HG02970 (cell line): ENCODE measurements around the gene FBLN1.
"Not testable (repeated sequence)": the region's sequence is repeated elsewhere in the genome, so short reads cannot be mapped to it uniquely, and the experiment has no call there.

ENCODE experiments used
- ATAC-seq: cut with Tn5 transposase; IDR thresholded peaks from one replicate; pipeline ENCODE4 v1.9.1; 2021; ENCODE audit warnings: mild to moderate bottlenecking, moderate library complexity, moderate number of reproducible peaks; ENCODE audit not compliant: unreplicated experiment, low FRiP score

The FBLN1 gene

GRCh38 chr22:45546333-45547015 is 43.8 kb downstream of the FBLN1 start:
- ATAC-seq, result no peak

DNA sequence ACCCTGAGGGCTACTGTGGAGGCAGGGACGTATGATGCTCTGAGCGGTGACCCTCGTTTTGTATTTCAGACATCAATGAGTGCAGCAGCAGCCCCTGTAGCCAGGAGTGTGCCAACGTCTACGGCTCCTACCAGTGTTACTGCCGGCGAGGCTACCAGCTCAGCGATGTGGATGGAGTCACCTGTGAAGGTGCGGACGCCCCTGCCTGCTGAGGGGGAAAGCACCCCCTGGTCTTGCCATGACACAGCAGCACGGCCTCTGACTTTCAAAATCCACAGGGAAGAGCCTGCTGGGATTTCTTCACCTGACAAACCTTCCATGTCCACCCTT is 44.3 kb downstream of the FBLN1 start:
- no peak for ATAC-seq

DNA sequence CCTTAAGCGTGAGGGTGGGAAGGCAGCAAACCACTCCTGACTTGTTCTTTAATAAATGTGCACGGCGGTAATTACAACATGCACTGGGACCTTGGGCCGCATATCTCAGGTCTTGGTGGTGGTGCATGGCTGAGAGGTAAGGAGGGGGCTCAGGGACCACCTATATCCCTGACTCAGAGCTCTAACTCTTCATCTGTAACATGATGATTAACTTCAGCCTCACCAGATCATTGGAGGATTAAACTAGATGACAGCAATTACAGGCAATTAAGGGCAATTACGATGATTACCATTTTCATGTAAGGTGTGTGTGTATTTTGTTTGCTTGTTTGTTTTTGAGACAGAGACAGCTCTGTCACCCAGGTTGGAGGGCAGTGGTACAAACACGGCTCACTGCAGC is 45.0 kb downstream of the FBLN1 start:
- ATAC-seq, result no peak

- no peak for ATAC-seq
Observed at GRCh38 chr22:45548247-45548840, 45.7 kb downstream of the FBLN1 start.

DNA sequence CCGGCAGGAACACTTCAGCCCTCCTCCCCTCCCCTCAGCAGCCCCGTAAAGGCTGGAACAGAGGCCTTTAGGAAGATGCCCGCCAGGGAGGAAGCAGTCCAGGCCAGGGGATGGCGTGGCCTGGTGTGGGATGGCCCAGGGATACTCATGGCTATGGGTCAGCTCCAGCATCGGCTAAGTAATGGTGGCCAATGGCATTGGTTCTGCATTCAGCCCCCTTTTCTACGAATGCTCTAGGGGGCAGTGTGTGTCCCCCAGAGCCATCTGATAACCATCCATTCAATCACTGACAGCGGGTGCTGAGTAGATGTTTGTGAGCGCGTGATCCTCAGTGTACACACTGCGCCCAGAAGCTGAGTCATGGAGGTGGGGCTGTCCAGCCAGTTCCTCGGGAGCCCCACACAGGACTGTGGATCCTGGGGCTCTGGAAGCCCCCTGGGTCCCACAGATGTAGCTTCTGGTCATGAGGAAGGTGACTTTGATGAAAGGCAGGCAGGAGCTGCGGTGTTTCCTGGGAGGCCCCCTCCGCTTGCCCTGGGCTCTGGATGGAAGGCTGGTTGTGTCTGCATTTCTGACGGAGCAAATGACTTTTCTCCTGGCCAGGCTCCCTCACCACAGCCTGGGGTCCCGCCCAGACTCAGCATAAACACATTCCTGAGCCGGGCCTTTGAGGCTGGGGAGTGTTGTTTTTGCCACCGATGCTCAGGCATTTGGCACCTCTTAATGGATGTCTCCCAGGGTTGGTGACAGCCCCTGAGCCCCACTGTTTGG is 46.5 kb downstream of the FBLN1 start:
- no peak for ATAC-seq

- ATAC-seq, result no peak
Observed at GRCh38 chr22:45549762-45550378, 47.2 kb downstream of the FBLN1 start.

- ATAC-seq, result no peak
Observed at GRCh38 chr22:45550416-45550815, 47.7 kb downstream of the FBLN1 start.

DNA sequence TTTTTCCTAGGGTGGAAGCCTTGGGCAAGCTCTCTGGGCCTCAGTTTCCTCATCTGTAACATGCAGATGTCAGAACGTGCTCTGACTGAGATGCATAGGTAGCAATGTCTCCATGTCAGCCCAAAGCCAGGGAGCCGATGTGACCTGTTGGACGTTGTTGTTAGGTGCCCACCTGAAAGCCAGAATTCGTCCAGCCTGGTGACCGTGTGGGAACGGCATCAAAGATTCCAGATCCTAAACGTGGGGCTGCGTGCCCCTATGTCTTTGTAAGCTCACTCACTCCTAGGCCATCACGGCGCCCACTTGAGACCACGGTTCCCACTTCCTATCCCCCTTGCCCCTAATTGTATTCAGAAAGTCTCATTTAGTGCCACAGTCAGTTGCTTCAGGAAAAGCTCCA is 48.2 kb downstream of the FBLN1 start:
- ATAC-seq, result no peak

GRCh38 chr22:45551310-45552016 is 48.8 kb downstream of the FBLN1 start:
- no peak for ATAC-seq

- no peak for ATAC-seq
Observed at GRCh38 chr22:45552017-45552411, 49.3 kb downstream of the FBLN1 start.

GRCh38 chr22:45552580-45553350 is 50.1 kb downstream of the FBLN1 start:
- ATAC-seq, result no peak

DNA sequence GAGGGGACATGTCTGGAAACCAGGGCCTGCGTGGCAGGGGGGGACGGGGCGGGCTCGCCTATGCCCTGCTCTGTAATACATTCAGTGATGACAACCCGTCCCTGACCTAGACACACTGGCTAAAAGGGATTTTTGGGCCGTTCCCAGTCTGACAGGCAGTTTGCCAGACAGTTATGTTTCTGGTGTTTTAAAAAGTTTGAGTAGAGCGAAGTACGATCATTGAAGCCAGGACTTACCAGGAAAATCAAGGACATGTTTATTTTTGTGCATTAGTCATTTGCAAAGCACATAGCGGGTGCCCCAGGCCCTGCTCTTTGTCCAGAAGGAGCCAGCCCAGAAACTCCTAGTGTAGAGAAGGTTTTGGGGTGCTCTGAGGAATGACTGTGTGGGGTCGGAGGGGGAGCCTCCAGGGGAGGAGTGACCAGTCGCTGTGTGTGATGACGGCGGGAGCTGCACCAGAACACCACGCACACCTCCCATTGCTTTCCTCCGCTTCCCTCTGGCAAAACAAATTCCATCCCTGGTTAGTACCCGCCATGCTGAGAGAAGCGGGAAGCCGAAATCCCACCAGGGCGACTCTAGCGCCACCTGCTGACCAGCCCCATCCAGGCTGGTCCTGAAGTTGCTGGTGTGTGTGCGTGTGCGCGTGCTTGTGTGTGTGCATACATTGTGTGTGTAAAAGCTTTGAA is 50.8 kb downstream of the FBLN1 start:
- no peak for ATAC-seq

- no peak for ATAC-seq
Observed at GRCh38 chr22:45554040-45554406, 51.3 kb downstream of the FBLN1 start.

- no peak for ATAC-seq
Observed at GRCh38 chr22:45554861-45555260, 52.2 kb downstream of the FBLN1 start.

GRCh38 chr22:45557926-45558325 is 55.2 kb downstream of the FBLN1 start:
- not testable (repeated sequence) for ATAC-seq

GRCh38 chr22:45560092-45560491 is 57.4 kb downstream of the FBLN1 start:
- ATAC-seq, result not testable (repeated sequence)

GRCh38 chr22:45560761-45561160 is 58.1 kb downstream of the FBLN1 start:
- ATAC-seq, result not testable (repeated sequence)

DNA sequence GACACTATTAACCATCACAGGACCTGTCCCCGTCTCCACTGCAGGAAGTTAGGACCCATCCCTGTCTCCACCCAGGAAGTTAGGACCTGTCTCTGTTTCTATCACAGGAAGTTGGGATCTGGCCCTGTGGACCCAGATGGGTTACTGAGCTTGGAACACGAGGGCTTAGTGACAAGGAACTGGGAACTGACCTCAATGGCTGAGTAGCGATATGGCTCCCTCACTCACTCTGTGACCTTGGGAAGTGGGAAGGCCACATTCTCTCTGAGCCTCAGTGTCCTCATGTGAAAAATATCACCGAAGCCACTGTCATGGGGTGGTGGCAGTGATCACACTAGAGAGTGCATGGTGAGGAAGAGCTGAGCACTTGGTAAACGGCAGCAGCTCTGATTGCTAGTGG is 59.4 kb downstream of the FBLN1 start:
- ATAC-seq, result no peak

- no peak for ATAC-seq
Observed at GRCh38 chr22:45562537-45563361, 60.1 kb downstream of the FBLN1 start.
